PC-3 (cell line): ENCODE data around the gene ZHX3. TPM values are rescaled to one million over a fixed set of nuclear protein-coding genes. Genes with fewer than 3 reads are reported as not detected.

ENCODE experiments used
- ATAC-seq: fragments of 200-7000 bp; cut with Tn5 transposase; 2 replicates; pipeline ENCODE4 v1.9.1; 2020; ENCODE audit warnings: mild to moderate bottlenecking, moderate library complexity
- BruUV-seq: library from RNA; stranded (reverse); fragments of 400-500 nt; replicated peaks from 2 replicates; lab custom pipeline; 2021; lab: Mats Ljungman, UMichigan
- CTCF ChIA-PET: fragments of 300-600 bp; sonication (Branson Sonifier 250); formaldehyde crosslinking; loops from one replicate; lab custom pipeline; 2022; ENCODE audit warnings: antibody characterized with exemption; lab: Charles Lee
- POLR2A ChIA-PET: fragments of 300-600 bp; sonication (Branson Sonifier 250); formaldehyde crosslinking; loops from one replicate; lab custom pipeline; 2022; ENCODE audit warnings: antibody characterized with exemption; ENCODE audit not compliant: unreplicated experiment; lab: Charles Lee
- DNase-seq: peaks from one replicate; pipeline ENCODE4 v3.0.0-alpha.2; 2015
- H2AFZ ChIP-seq: fragments of 300-600 bp; sonication (generic); 2 replicates; pipeline ENCODE4 v1.6.0; 2016; ENCODE audit warnings: antibody characterized with exemption, low read length
- H3F3A ChIP-seq: fragments of 300-600 bp; sonication (generic); one replicate; pipeline ENCODE4 v1.6.0; 2017; ENCODE audit warnings: antibody characterized with exemption, low read length, control low read depth, mild to moderate bottlenecking; ENCODE audit not compliant: unreplicated experiment
- H3K27ac ChIP-seq: fragments of 300-600 bp; sonication (generic); 2 replicates; pipeline ENCODE4 v1.5.1; 2016; ENCODE audit warnings: mild to moderate bottlenecking, low read length
- H3K27me3 ChIP-seq: fragments of 300-600 bp; sonication (generic); 2 replicates; pipeline ENCODE4 v1.6.1; 2016; ENCODE audit warnings: low read length, mixed read lengths
- H3K36me3 ChIP-seq: fragments of 300-600 bp; sonication (generic); 2 replicates; pipeline ENCODE4 v1.6.1; 2016; ENCODE audit warnings: low read depth, mixed run types, low read length, mixed read lengths
- H3K4me1 ChIP-seq: fragments of 300-600 bp; sonication (generic); 2 replicates; pipeline ENCODE4 v1.5.1; 2016; ENCODE audit warnings: low read length; ENCODE audit not compliant: insufficient read depth
- H3K4me2 ChIP-seq: fragments of 300-600 bp; sonication (generic); 2 replicates; pipeline ENCODE4 v1.6.0; 2016; ENCODE audit warnings: low read length
- H3K4me3 ChIP-seq: fragments of 300-600 bp; sonication (generic); 2 replicates; pipeline ENCODE4 v1.5.1; 2016; ENCODE audit warnings: mild to moderate bottlenecking, low read length, mixed read lengths
- H3K79me2 ChIP-seq: fragments of 300-600 bp; sonication (generic); 2 replicates; pipeline ENCODE4 v1.6.1; 2017; ENCODE audit warnings: low read length, mixed read lengths
- H3K9ac ChIP-seq: fragments of 300-600 bp; sonication (generic); 2 replicates; pipeline ENCODE4 v1.6.0; 2016; ENCODE audit warnings: mild to moderate bottlenecking, low read length
- H3K9me2 ChIP-seq: fragments of 300-600 bp; sonication (generic); replicated peaks from 2 replicates; pipeline ENCODE4 v1.6.1; 2016; ENCODE audit warnings: mixed run types, low read length, mixed read lengths
- H3K9me3 ChIP-seq: fragments of 300-600 bp; sonication (generic); 2 replicates; pipeline ENCODE4 v1.6.1; 2016; ENCODE audit warnings: low read length, mixed read lengths
- H4K20me1 ChIP-seq: fragments of 300-600 bp; sonication (generic); 2 replicates; pipeline ENCODE4 v1.6.1; 2016; ENCODE audit warnings: low read length, mixed read lengths
- EZH2 ChIP-seq: fragments of 300-600 bp; sonication (generic); IDR thresholded peaks from one replicate; pipeline ENCODE4 v1.6.1; 2017; ENCODE audit warnings: antibody characterized with exemption, mild to moderate bottlenecking, low read length; ENCODE audit not compliant: unreplicated experiment
- EZH2phosphoT487 ChIP-seq: fragments of 300-600 bp; sonication (generic); IDR thresholded peaks from 2 replicates; pipeline ENCODE4 v1.6.1; 2018; ENCODE audit warnings: mild to moderate bottlenecking, antibody characterized with exemption, low read length, borderline replicate concordance
- intact Hi-C: fragments of 100-400 bp; cut with micrococcal nuclease; formaldehyde crosslinking; loops from 2 replicates; pipeline ENCODE4 v1.9.0; 2023
- total RNA-seq: library from RNA; depleted of rRNA; stranded (reverse); fragments of >200 nt; gene quantifications from 2 replicates; pipeline ENCODE4 v1.2.3, GENCODE V29; 2014
- TF ChIP-seq, protein P1 (sequence below): fragments of 300-600 bp; sonication (generic); conservative IDR thresholded peaks from 2 replicates; pipeline ENCODE4 v1.5.1; 2017; ENCODE audit warnings: antibody characterized with exemption, low read depth, mild to moderate bottlenecking, low read length

The ZHX3 gene
- total RNA-seq, 1 experiment from 2014 or later: 14.0 TPM

GRCh38 chr20:41196653-41197225 lies 120.8 kb downstream of the ZHX3 start:
- no peaks in the 10 kb centered on the region for H3K4me1 ChIP-seq
- ATAC-seq: no peak
- H3K36me3 ChIP-seq: peaks cover 33% of the 10 kb centered on the region
- H3K9ac ChIP-seq: no peak overlapping the region
- TF ChIP-seq EZH2 (no peak), EZH2phosphoT487 (no peak)
- TF ChIP-seq, protein P1, sequence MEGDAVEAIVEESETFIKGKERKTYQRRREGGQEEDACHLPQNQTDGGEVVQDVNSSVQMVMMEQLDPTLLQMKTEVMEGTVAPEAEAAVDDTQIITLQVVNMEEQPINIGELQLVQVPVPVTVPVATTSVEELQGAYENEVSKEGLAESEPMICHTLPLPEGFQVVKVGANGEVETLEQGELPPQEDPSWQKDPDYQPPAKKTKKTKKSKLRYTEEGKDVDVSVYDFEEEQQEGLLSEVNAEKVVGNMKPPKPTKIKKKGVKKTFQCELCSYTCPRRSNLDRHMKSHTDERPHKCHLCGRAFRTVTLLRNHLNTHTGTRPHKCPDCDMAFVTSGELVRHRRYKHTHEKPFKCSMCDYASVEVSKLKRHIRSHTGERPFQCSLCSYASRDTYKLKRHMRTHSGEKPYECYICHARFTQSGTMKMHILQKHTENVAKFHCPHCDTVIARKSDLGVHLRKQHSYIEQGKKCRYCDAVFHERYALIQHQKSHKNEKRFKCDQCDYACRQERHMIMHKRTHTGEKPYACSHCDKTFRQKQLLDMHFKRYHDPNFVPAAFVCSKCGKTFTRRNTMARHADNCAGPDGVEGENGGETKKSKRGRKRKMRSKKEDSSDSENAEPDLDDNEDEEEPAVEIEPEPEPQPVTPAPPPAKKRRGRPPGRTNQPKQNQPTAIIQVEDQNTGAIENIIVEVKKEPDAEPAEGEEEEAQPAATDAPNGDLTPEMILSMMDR: no peak
- H3K27ac ChIP-seq: no peak overlapping the region
- H3K79me2 ChIP-seq: no peaks in the 10 kb centered on the region
- POLR2A ChIA-PET: no interaction called here
- no peaks in the 10 kb centered on the region for H3F3A ChIP-seq
- DNase-seq: no peak
- H3K4me2 ChIP-seq: no peak overlapping the region
- peaks cover 16% of the 10 kb centered on the region for H3K9me3 ChIP-seq
- no peaks in the 10 kb centered on the region for H3K9me2 ChIP-seq
- intact Hi-C loops: no loop called here
- H3K4me3 ChIP-seq: no peak overlapping the region
- H4K20me1 ChIP-seq: no peaks in the 10 kb centered on the region
- CTCF ChIA-PET: no interaction called here
- no TSS peak for BruUV-seq
- H3K27me3 ChIP-seq: no peaks in the 10 kb centered on the region
- no peak overlapping the region for H2AFZ ChIP-seq

- ChIA-PET POLR2A (no interaction called here), CTCF (no interaction called here)
- no peaks in the 10 kb centered on the region for H3K79me2 ChIP-seq
- no peak overlapping the region for H3K27ac ChIP-seq
- H2AFZ ChIP-seq: no peak overlapping the region
- ATAC-seq (no peak), DNase-seq (no peak)
- no peak overlapping the region for H3K4me3 ChIP-seq
- no peaks in the 10 kb centered on the region for H3K9me2 ChIP-seq
- intact Hi-C loops: no loop called here
- TF ChIP-seq EZH2: no peak
- TF ChIP-seq, protein P1: no peak
- no peaks in the 10 kb centered on the region for H3K4me1 ChIP-seq
- peaks cover 11% of the 10 kb centered on the region for H3K9me3 ChIP-seq
- no peaks in the 10 kb centered on the region for H4K20me1 ChIP-seq
- no peak overlapping the region for H3K4me2 ChIP-seq
- no peak overlapping the region for H3K9ac ChIP-seq
- peaks cover 13% of the 10 kb centered on the region; the same call in 1 of the 2 replicates for H3K36me3 ChIP-seq
- H3K27me3 ChIP-seq: no peaks in the 10 kb centered on the region
- no peaks in the 10 kb centered on the region for H3F3A ChIP-seq
- no TSS peak for BruUV-seq
Observed at GRCh38 chr20:41192575-41192974, 125.0 kb downstream of the ZHX3 start.

DNA sequence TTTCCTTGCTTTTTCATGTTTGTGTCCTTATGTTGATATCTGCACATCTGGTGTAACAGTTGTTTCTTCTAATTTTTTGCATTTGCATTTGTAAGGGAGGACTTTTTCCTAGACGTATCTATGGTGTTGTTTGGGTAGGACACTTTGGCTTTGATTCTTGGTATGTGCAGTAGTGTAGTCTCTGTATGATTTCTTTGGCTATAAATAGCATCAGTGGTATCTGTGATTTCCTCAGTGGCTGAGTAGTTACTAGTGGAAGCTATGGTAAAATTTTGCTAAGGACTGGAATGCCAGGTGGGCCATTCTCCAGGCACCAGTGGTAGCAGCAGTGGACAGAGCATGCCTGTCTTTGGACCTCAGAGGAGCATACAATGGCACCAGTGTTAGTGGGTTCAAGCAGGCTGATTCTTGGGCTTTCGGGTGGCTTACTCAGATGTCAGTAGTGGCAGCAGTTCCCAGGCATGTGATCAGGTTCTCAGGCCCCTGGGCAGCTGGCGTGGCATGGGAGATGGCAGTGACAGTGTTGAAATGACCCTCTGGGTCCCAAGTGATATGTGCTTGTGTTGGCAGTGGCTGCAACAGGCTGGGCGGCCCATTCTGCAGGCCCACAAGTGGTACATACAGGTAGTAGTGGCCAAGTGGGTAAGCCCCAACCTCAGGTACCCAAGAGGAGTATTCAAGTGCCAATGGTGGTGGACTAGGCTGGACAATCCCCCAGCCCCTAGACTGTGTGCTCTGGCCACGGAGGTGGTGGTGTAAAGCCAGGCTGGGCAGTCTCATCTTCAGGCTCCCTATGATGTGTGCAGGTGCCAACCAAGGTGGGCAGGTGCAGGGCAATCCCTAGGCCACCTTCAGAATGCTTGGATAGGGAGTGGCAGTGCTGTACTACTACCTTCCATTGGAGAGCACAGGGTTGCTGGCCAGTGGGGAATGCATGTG lies 125.7 kb downstream of the ZHX3 start:
- H3K36me3 ChIP-seq: peaks cover 13% of the 10 kb centered on the region; the same call in 1 of the 2 replicates
- peaks cover 11% of the 10 kb centered on the region for H3K9me3 ChIP-seq
- no peaks in the 10 kb centered on the region for H3K27me3 ChIP-seq
- ChIA-PET POLR2A (no interaction called here), CTCF (no interaction called here)
- DNase-seq: no peak
- no peak overlapping the region for H3K9ac ChIP-seq
- H3K4me2 ChIP-seq: no peak overlapping the region
- H3K4me1 ChIP-seq: no peaks in the 10 kb centered on the region
- no peaks in the 10 kb centered on the region for H3K9me2 ChIP-seq
- no peaks in the 10 kb centered on the region for H3K79me2 ChIP-seq
- no peak overlapping the region for H2AFZ ChIP-seq
- intact Hi-C loops: no loop called here
- no peak for ATAC-seq
- H3F3A ChIP-seq: no peaks in the 10 kb centered on the region
- H4K20me1 ChIP-seq: no peaks in the 10 kb centered on the region
- H3K4me3 ChIP-seq: no peak overlapping the region
- TF ChIP-seq, protein P1: no peak
- TF ChIP-seq EZH2 (no peak), EZH2phosphoT487 (no peak)
- no TSS peak for BruUV-seq
- no peak overlapping the region for H3K27ac ChIP-seq
